ENCODE data around the gene NAALADL2. TPM values are rescaled to one million over a fixed set of nuclear protein-coding genes. Genes with fewer than 3 reads are reported as not detected.

The NAALADL2 gene
- polyA plus RNA-seq, 1 experiment = 6.3 TPM

- H3K4me3 ChIP-seq (ENCODE audit: low read depth, low read length) = no peak overlapping the region
- CTCF ChIA-PET = no interaction called here
- H3K27me3 ChIP-seq (ENCODE audit: control insufficient read depth, insufficient read depth, low read length) = no peaks in the 10 kb centered on the region
- H3K27ac ChIP-seq (ENCODE audit: low read depth, low read length) = no peak overlapping the region
- POLR2A ChIA-PET = no interaction called here
- peaks cover 2% of the 10 kb centered on the region; the same call in 1 of the 2 replicates for H3K9me3 ChIP-seq (ENCODE audit: control insufficient read depth, insufficient read depth, low read length)
- no peak for TF ChIP-seq CTCF (IDR thresholded peaks at IDR 0.05; ENCODE audit: low read depth, low read length)
- DNase-seq (ENCODE audit: low read depth, low spot score) = no peak
Measured at GRCh38 chr3:174986685-174987084, 127.6 kb downstream of the NAALADL2 start.

- POLR2A ChIA-PET = interaction anchor here (0.7 kb wide), 1 partner anchor 95 kb away, joined by 3 read pairs; no protein-coding TSS in a partner anchor
- Histone ChIP-seq H3K27ac (ENCODE audit: low read depth, low read length) (no peak overlapping the region), H3K9me3 (ENCODE audit: control insufficient read depth, insufficient read depth, low read length) (no peaks in the 10 kb centered on the region), H3K27me3 (ENCODE audit: control insufficient read depth, insufficient read depth, low read length) (no peaks in the 10 kb centered on the region), H3K4me3 (ENCODE audit: low read depth, low read length) (no peak overlapping the region)
- CTCF ChIA-PET = interaction anchor here (0.6 kb wide), 1 partner anchor 273 kb away, joined by 3 read pairs; no protein-coding TSS in a partner anchor
- TF ChIP-seq CTCF (IDR thresholded peaks at IDR 0.05; ENCODE audit: low read depth, low read length) = no peak
- DNase-seq (ENCODE audit: low read depth, low spot score) = no peak
Measured at GRCh38 chr3:175001091-175001490, 142.0 kb downstream of the NAALADL2 start.

- no peak for TF ChIP-seq CTCF (IDR thresholded peaks at IDR 0.05; ENCODE audit: low read depth, low read length)
- peak overlapping the region; percentile 91 for H3K27ac ChIP-seq (ENCODE audit: low read depth, low read length)
- H3K9me3 ChIP-seq (ENCODE audit: control insufficient read depth, insufficient read depth, low read length) = no peaks in the 10 kb centered on the region
- DNase-seq (ENCODE audit: low read depth, low spot score) = peak; percentile 96
- H3K4me3 ChIP-seq (ENCODE audit: low read depth, low read length) = no peak overlapping the region
- CTCF ChIA-PET = no interaction called here
- POLR2A ChIA-PET = interaction anchor here (0.9 to 1.3 kb wide), 3 partner anchors 52 to 564 kb away, joined by 3 to 8 read pairs (median 3); no protein-coding TSS in a partner anchor
- no peaks in the 10 kb centered on the region for H3K27me3 ChIP-seq (ENCODE audit: control insufficient read depth, insufficient read depth, low read length)
Measured at GRCh38 chr3:175002732-175003143, 143.6 kb downstream of the NAALADL2 start.

GRCh38 chr3:175003590-175003989 lies 144.5 kb downstream of the NAALADL2 start:
- Histone ChIP-seq H3K9me3 (ENCODE audit: control insufficient read depth, insufficient read depth, low read length) (no peaks in the 10 kb centered on the region), H3K4me3 (ENCODE audit: low read depth, low read length) (no peak overlapping the region), H3K27me3 (ENCODE audit: control insufficient read depth, insufficient read depth, low read length) (no peaks in the 10 kb centered on the region), H3K27ac (ENCODE audit: low read depth, low read length) (peak overlapping the region; percentile 79)
- CTCF ChIA-PET = no interaction called here
- DNase-seq (ENCODE audit: low read depth, low spot score) = no peak
- no peak for TF ChIP-seq CTCF (IDR thresholded peaks at IDR 0.05; ENCODE audit: low read depth, low read length)
- POLR2A ChIA-PET = no interaction called here

GRCh38 chr3:175005193-175005592 lies 146.1 kb downstream of the NAALADL2 start:
- no peaks in the 10 kb centered on the region for H3K27me3 ChIP-seq (ENCODE audit: control insufficient read depth, insufficient read depth, low read length)
- no peaks in the 10 kb centered on the region for H3K9me3 ChIP-seq (ENCODE audit: control insufficient read depth, insufficient read depth, low read length)
- POLR2A ChIA-PET = no interaction called here
- no peak overlapping the region for H3K4me3 ChIP-seq (ENCODE audit: low read depth, low read length)
- CTCF ChIA-PET = no interaction called here
- no peak overlapping the region for H3K27ac ChIP-seq (ENCODE audit: low read depth, low read length)
- DNase-seq (ENCODE audit: low read depth, low spot score) = no peak
- TF ChIP-seq CTCF (IDR thresholded peaks at IDR 0.05; ENCODE audit: low read depth, low read length) = no peak
